Measurements from ENCODE around the gene IQUB.

DNA sequence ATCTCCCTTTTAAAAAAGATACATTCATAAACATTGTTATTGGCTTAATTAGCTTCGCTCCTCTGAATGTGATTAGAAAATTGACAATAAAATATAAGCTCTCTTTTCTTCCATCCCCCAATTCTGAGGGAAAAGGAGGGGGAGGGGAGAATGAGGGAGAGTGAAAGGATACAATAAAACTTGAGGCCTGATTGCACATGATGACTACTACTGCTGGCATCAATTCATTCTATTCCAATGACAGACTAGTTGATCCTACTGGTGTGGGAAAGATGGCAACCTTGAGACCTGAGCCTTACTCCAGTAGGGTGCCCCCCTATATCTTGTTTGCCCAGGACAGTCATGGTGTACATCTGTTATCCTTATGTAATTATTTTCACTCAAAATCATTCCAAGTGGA, 4.5 kb upstream of the IQUB start:
- TF ChIP-seq POLR2A (IDR thresholded peaks at IDR 0.05), result no peak
- TF ChIP-seq, protein P1, sequence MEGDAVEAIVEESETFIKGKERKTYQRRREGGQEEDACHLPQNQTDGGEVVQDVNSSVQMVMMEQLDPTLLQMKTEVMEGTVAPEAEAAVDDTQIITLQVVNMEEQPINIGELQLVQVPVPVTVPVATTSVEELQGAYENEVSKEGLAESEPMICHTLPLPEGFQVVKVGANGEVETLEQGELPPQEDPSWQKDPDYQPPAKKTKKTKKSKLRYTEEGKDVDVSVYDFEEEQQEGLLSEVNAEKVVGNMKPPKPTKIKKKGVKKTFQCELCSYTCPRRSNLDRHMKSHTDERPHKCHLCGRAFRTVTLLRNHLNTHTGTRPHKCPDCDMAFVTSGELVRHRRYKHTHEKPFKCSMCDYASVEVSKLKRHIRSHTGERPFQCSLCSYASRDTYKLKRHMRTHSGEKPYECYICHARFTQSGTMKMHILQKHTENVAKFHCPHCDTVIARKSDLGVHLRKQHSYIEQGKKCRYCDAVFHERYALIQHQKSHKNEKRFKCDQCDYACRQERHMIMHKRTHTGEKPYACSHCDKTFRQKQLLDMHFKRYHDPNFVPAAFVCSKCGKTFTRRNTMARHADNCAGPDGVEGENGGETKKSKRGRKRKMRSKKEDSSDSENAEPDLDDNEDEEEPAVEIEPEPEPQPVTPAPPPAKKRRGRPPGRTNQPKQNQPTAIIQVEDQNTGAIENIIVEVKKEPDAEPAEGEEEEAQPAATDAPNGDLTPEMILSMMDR (IDR thresholded peaks at IDR 0.05), result no peak

All from body of pancreas (tissue), 4 donors.